Mucosa of stomach (tissue), 1 donor: Measurements from ENCODE around the gene PSEN1.

Experiments used
- H3K27me3 ChIP-seq: one replicate; pipeline ENCODE4 v1.7.0; 2013; ENCODE audit warnings: mild to moderate bottlenecking, low read length; ENCODE audit not compliant: control insufficient read depth, insufficient read depth
- H3K36me3 ChIP-seq: one replicate; pipeline ENCODE4 v1.7.0; 2013; ENCODE audit warnings: low read length; ENCODE audit not compliant: control insufficient read depth, insufficient read depth
- H3K4me1 ChIP-seq: one replicate; pipeline ENCODE4 v1.7.0; 2013; ENCODE audit warnings: mild to moderate bottlenecking, low read length; ENCODE audit not compliant: control insufficient read depth, insufficient read depth
- H3K4me3 ChIP-seq: one replicate; pipeline ENCODE4 v1.7.0; 2013; ENCODE audit warnings: low read length
- H3K9ac ChIP-seq: one replicate; pipeline ENCODE4 v1.7.0; 2013; ENCODE audit warnings: mild to moderate bottlenecking, low read length, moderate library complexity
- H3K9me3 ChIP-seq: one replicate; pipeline ENCODE4 v1.7.0; 2013; ENCODE audit warnings: mild to moderate bottlenecking, low read length, moderate library complexity; ENCODE audit not compliant: control insufficient read depth
- donor health status: Pancreatic carcinoma.

Gene PSEN1

GRCh38 chr14:73245480-73246325 is 109.4 kb downstream of the PSEN1 start:
- Histone ChIP-seq H3K36me3 (no peaks in the 10 kb centered on the region), H3K27me3 (peaks cover 18% of the 10 kb centered on the region), H3K4me1 (no peaks in the 10 kb centered on the region), H3K9ac (peak overlapping the region; percentile 39), H3K9me3 (no peaks in the 10 kb centered on the region), H3K4me3 (peak overlapping the region; percentile 14)

- H3K9me3 ChIP-seq, result no peaks in the 10 kb centered on the region
- H3K4me1 ChIP-seq, result no peaks in the 10 kb centered on the region
- H3K4me3 ChIP-seq, result no peak overlapping the region
- H3K27me3 ChIP-seq, result peaks cover 15% of the 10 kb centered on the region
- peak overlapping the region; percentile 39 for H3K9ac ChIP-seq
- no peaks in the 10 kb centered on the region for H3K36me3 ChIP-seq
These were observed 110.3 kb downstream of the PSEN1 start for GRCh38 chr14:73246387-73247150.

- H3K36me3 ChIP-seq, result no peaks in the 10 kb centered on the region
These were observed 112.0 kb downstream of the PSEN1 start for GRCh38 chr14:73248108-73248868.

GRCh38 chr14:73249108-73249507 is 112.8 kb downstream of the PSEN1 start:
- Histone ChIP-seq H3K4me3 (no peak overlapping the region), H3K9me3 (no peaks in the 10 kb centered on the region), H3K36me3 (no peaks in the 10 kb centered on the region), H3K27me3 (peaks cover 11% of the 10 kb centered on the region), H3K4me1 (no peaks in the 10 kb centered on the region), H3K9ac (no peak overlapping the region)

More at GRCh38 chr14:73248108-73248868, 112.0 kb downstream of the PSEN1 start:
- Histone ChIP-seq H3K4me3 (no peak overlapping the region), H3K9ac (no peak overlapping the region), H3K4me1 (no peaks in the 10 kb centered on the region), H3K9me3 (no peaks in the 10 kb centered on the region), H3K27me3 (peaks cover 11% of the 10 kb centered on the region)

GRCh38 chr14:73249564-73250316 is 113.4 kb downstream of the PSEN1 start:
- H3K4me3 ChIP-seq, result no peak overlapping the region
- H3K36me3 ChIP-seq, result no peaks in the 10 kb centered on the region
- H3K9ac ChIP-seq, result no peak overlapping the region
- H3K9me3 ChIP-seq, result no peaks in the 10 kb centered on the region
- H3K4me1 ChIP-seq, result no peaks in the 10 kb centered on the region
- peaks cover 11% of the 10 kb centered on the region for H3K27me3 ChIP-seq

- H3K9ac ChIP-seq, result no peak overlapping the region
- no peak overlapping the region for H3K4me3 ChIP-seq
- peaks cover 7% of the 10 kb centered on the region for H3K27me3 ChIP-seq
- no peaks in the 10 kb centered on the region for H3K36me3 ChIP-seq
- H3K4me1 ChIP-seq, result no peaks in the 10 kb centered on the region
- no peaks in the 10 kb centered on the region for H3K9me3 ChIP-seq
These were observed 114.0 kb downstream of the PSEN1 start for GRCh38 chr14:73250317-73250713.

- Histone ChIP-seq H3K9me3 (no peaks in the 10 kb centered on the region), H3K36me3 (no peaks in the 10 kb centered on the region), H3K27me3 (peaks cover 3% of the 10 kb centered on the region), H3K4me1 (no peaks in the 10 kb centered on the region), H3K9ac (no peak overlapping the region), H3K4me3 (no peak overlapping the region)
These were observed 114.6 kb downstream of the PSEN1 start for GRCh38 chr14:73250781-73251500.

- no peaks in the 10 kb centered on the region for H3K36me3 ChIP-seq
- H3K9ac ChIP-seq, result no peak overlapping the region
- peaks cover 3% of the 10 kb centered on the region for H3K27me3 ChIP-seq
- H3K9me3 ChIP-seq, result no peaks in the 10 kb centered on the region
- no peaks in the 10 kb centered on the region for H3K4me1 ChIP-seq
- no peak overlapping the region for H3K4me3 ChIP-seq
These were observed 115.4 kb downstream of the PSEN1 start for GRCh38 chr14:73251516-73252215.

- no peaks in the 10 kb centered on the region for H3K36me3 ChIP-seq
- H3K4me1 ChIP-seq, result no peaks in the 10 kb centered on the region
- no peaks in the 10 kb centered on the region for H3K27me3 ChIP-seq
- H3K9me3 ChIP-seq, result no peaks in the 10 kb centered on the region
- no peak overlapping the region for H3K4me3 ChIP-seq
- H3K9ac ChIP-seq, result no peak overlapping the region
These were observed 116.4 kb downstream of the PSEN1 start for GRCh38 chr14:73252491-73253322.

GRCh38 chr14:73253323-73253610 is 117.0 kb downstream of the PSEN1 start:
- Histone ChIP-seq H3K27me3 (no peaks in the 10 kb centered on the region), H3K9ac (no peak overlapping the region), H3K4me1 (no peaks in the 10 kb centered on the region), H3K4me3 (no peak overlapping the region), H3K36me3 (no peaks in the 10 kb centered on the region), H3K9me3 (no peaks in the 10 kb centered on the region)
